Uterus (tissue), 2 donors: ENCODE measurements around the gene ZNF24.

Experiments used
- CTCF ChIP-seq, 4 experiments: fragments of 200-600 bp in 2 of 4; fragments of 450-650 bp in 2 of 4; sonication (generic) in 2 of 4; IDR thresholded peaks; one replicate each; pipeline ENCODE4 v1.5.1; 2016 to 2019; ENCODE audit warnings: antibody characterized with exemption in 4 of 4, mild to moderate bottlenecking in 2 of 4, moderate library complexity in 1 of 4
- POLR2A ChIP-seq, 2 donors: fragments of 450-650 bp; IDR thresholded peaks; one replicate each; pipeline ENCODE4 v1.6.1; 2016; ENCODE audit warnings: antibody characterized with exemption in 2 of 2, mild to moderate bottlenecking in 1 of 2, moderate library complexity in 1 of 2

GRCh38 chr18:35328868-35329267, 15.4 kb downstream of the ZNF24 start:
- no peak for TF ChIP-seq CTCF (IDR thresholded peaks at IDR 0.05)
- TF ChIP-seq POLR2A (IDR thresholded peaks at IDR 0.05): no peak
